ENCODE measurements around the gene TATDN3. TPM values are rescaled to one million over a fixed set of nuclear protein-coding genes. Genes with fewer than 3 reads are reported as not detected.
A peak's percentile ranks its signal among the peaks of the same experiment; 100 is the strongest.

Gene TATDN3
- total and polyA plus RNA-seq, 2 experiments from 2014 or later, result 8.8 to 14.3 TPM

GRCh38 chr1:212853658-212854057, 62.0 kb downstream of the TATDN3 start:
- 73% methylated on average over 5 of the region's 5 CpGs for WGBS (ENCODE audit: low lambda C conversion rate, missing lambda C conversion rate)
- Histone ChIP-seq H3K4me3 (no peak overlapping the region), H3K36me3 (replicated peaks; ENCODE audit: insufficient read depth, low read depth) (no peaks in the 10 kb centered on the region), H3K27ac (no peak overlapping the region), H3K9me3 (ENCODE audit: low read depth) (no peaks in the 10 kb centered on the region), H3K79me2 (peaks cover 22% of the 10 kb centered on the region), H2AFZ (no peak overlapping the region), H3K27me3 (no peaks in the 10 kb centered on the region), H3K9me2 (replicated peaks; ENCODE audit: insufficient read depth) (no peaks in the 10 kb centered on the region), H3K4me2 (no peak overlapping the region), H3K4me1 (ENCODE audit: insufficient read depth) (peaks cover 5% of the 10 kb centered on the region), H4K20me1 (ENCODE audit: insufficient read depth, poor library complexity, severe bottlenecking) (no peaks in the 10 kb centered on the region)
- no peak for TF ChIP-seq EZH2 (IDR thresholded peaks at IDR 0.05; ENCODE audit: borderline replicate concordance)
- TF ChIP-seq EZH2phosphoT487 (IDR thresholded peaks at IDR 0.05; ENCODE audit: low read depth, severe bottlenecking, unreplicated experiment), result no peak
- TF ChIP-seq CTCF (IDR thresholded peaks at IDR 0.05; ENCODE audit: poor library complexity), result no peak
- peak; percentile 59 for DNase-seq (ENCODE audit: low spot score)

GRCh38 chr1:212856755-212857154, 65.1 kb downstream of the TATDN3 start:
- Histone ChIP-seq H3K4me3 (peak overlapping the region; percentile 59), H3K27me3 (no peaks in the 10 kb centered on the region), H4K20me1 (ENCODE audit: insufficient read depth, poor library complexity, severe bottlenecking) (peaks cover 3% of the 10 kb centered on the region), H3K36me3 (replicated peaks; ENCODE audit: insufficient read depth, low read depth) (no peaks in the 10 kb centered on the region), H2AFZ (no peak overlapping the region), H3K79me2 (peaks cover 52% of the 10 kb centered on the region), H3K4me1 (ENCODE audit: insufficient read depth) (peaks cover 10% of the 10 kb centered on the region), H3K9me2 (replicated peaks; ENCODE audit: insufficient read depth) (no peaks in the 10 kb centered on the region), H3K4me2 (peak overlapping the region; percentile 71), H3K27ac (peak overlapping the region; percentile 84), H3K9me3 (ENCODE audit: low read depth) (no peaks in the 10 kb centered on the region)
- DNase-seq (ENCODE audit: low spot score), result no peak
- TF ChIP-seq EZH2 (IDR thresholded peaks at IDR 0.05; ENCODE audit: borderline replicate concordance), result no peak
- no peak for TF ChIP-seq EZH2phosphoT487 (IDR thresholded peaks at IDR 0.05; ENCODE audit: low read depth, severe bottlenecking, unreplicated experiment)
- TF ChIP-seq CTCF (IDR thresholded peaks at IDR 0.05; ENCODE audit: poor library complexity), result no peak
- 92% methylated on average over 15 of the region's 16 CpGs for WGBS (ENCODE audit: low lambda C conversion rate, missing lambda C conversion rate)

GRCh38 chr1:212857992-212858460, 66.3 kb downstream of the TATDN3 start, which contains the start of gene FLVCR1:
Gene FLVCR1 (plus strand): TSS chr1:212858275. CDS start chr1:212858453, 178 bp downstream.
- peak; percentile 98 for DNase-seq (ENCODE audit: low spot score)
- WGBS (ENCODE audit: low lambda C conversion rate, missing lambda C conversion rate), result 1% methylated on average over 40 of the region's 54 CpGs
- Histone ChIP-seq H3K9me3 (ENCODE audit: low read depth) (no peaks in the 10 kb centered on the region), H2AFZ (peak within 1 kb of the TSS; percentile 68), H3K9me2 (replicated peaks; ENCODE audit: insufficient read depth) (no peaks in the 10 kb centered on the region), H3K79me2 (peaks cover 65% of the 10 kb centered on the region), H3K4me3 (peak within 1 kb of the TSS; percentile 71), H3K27ac (peak within 1 kb of the TSS; percentile 84), H4K20me1 (ENCODE audit: insufficient read depth, poor library complexity, severe bottlenecking) (peaks cover 9% of the 10 kb centered on the region), H3K27me3 (no peaks in the 10 kb centered on the region), H3K4me2 (peak within 1 kb of the TSS; percentile 94), H3K36me3 (replicated peaks; ENCODE audit: insufficient read depth, low read depth) (no peaks in the 10 kb centered on the region), H3K4me1 (ENCODE audit: insufficient read depth) (peaks cover 10% of the 10 kb centered on the region)
- TF ChIP-seq EZH2phosphoT487 (IDR thresholded peaks at IDR 0.05; ENCODE audit: low read depth, severe bottlenecking, unreplicated experiment) (no peak), EZH2 (IDR thresholded peaks at IDR 0.05; ENCODE audit: borderline replicate concordance) (no peak), CTCF (IDR thresholded peaks at IDR 0.05; ENCODE audit: poor library complexity) (no peak)
